GM12878 (cell line): ENCODE measurements around the gene DCAF7. TPM values are rescaled to one million over a fixed set of nuclear protein-coding genes. Genes with fewer than 3 reads are reported as not detected.

ENCODE experiments used
- ATAC-seq: fragments of 200-7000 bp; cut with Tn5 transposase; 3 replicates; pipeline ENCODE4 v1.9.1; 2020; ENCODE audit warnings: mild to moderate bottlenecking, moderate library complexity
- BruUV-seq: library from RNA; stranded (reverse); fragments of 400-500 nt; replicated peaks from 2 replicates; lab custom pipeline; 2021; lab: Mats Ljungman, UMichigan
- CTCF ChIA-PET: fragments of 300-600 bp; sonication (Branson Sonifier 250); formaldehyde crosslinking; extraction: SDS; loops from one replicate; lab custom pipeline; 2021; ENCODE audit warnings: inconsistent platforms; lab: Yijun Ruan, JAX
- POLR2A ChIA-PET: fragments of 350-600 bp; formaldehyde crosslinking; extraction: SDS; loops from one replicate; lab custom pipeline; 2021; ENCODE audit warnings: inconsistent platforms; lab: Charles Lee
- RAD21 ChIA-PET: fragments of 300-600 bp; sonication (Branson Sonifier 250); formaldehyde crosslinking; loops from one replicate; lab custom pipeline; 2023; ENCODE audit warnings: antibody characterized with exemption; ENCODE audit not compliant: unreplicated experiment; lab: Charles Lee
- SMC1A ChIA-PET: fragments of 300-600 bp; sonication (Branson Sonifier 250); formaldehyde crosslinking; loops from one replicate; lab custom pipeline; 2023; ENCODE audit not compliant: unreplicated experiment, uncharacterized antibody; lab: Charles Lee
- DNase-seq: peaks from one replicate; pipeline ENCODE4 v3.0.0-alpha.2; 2011; ENCODE audit warnings: low read depth, low spot score
- FAIRE-seq: peaks from 3 replicates; lab custom pipeline; 2011; peaks lifted over from hg19 to GRCh38; lab: Jason Lieb, UNC
- H2AFZ ChIP-seq: 2 replicates; pipeline ENCODE4 v1.6.0; 2011; ENCODE audit warnings: low read depth, low read length, control low read depth; ENCODE audit not compliant: control insufficient read depth
- H3K27ac ChIP-seq: 2 replicates; pipeline ENCODE4 v1.5.1; 2011; ENCODE audit warnings: control low read depth; ENCODE audit not compliant: control insufficient read depth, insufficient read depth
- H3K27me3 ChIP-seq, 2 experiments: replicated peaks in 1 of 2; 2 replicates each; pipeline versions ENCODE4 v1.6.0 to v1.6.1; 2011; ENCODE audit warnings: low read length in 1 of 2; ENCODE audit not compliant: control insufficient read depth in 2 of 2, insufficient read depth in 2 of 2
- H3K36me3 ChIP-seq, 2 experiments: 2 replicates each; pipeline ENCODE4 v1.5.1; 2011; ENCODE audit warnings: low read length in 1 of 2; ENCODE audit not compliant: control insufficient read depth in 2 of 2, insufficient read depth in 2 of 2
- H3K4me1 ChIP-seq: 2 replicates; pipeline ENCODE4 v1.6.1; 2011; ENCODE audit warnings: mild to moderate bottlenecking, low read length, moderate library complexity, mixed read lengths; ENCODE audit not compliant: control insufficient read depth, insufficient read depth
- H3K4me2 ChIP-seq: 2 replicates; pipeline ENCODE4 v1.6.0; 2011; ENCODE audit warnings: control low read depth; ENCODE audit not compliant: control insufficient read depth, insufficient read depth
- H3K4me3 ChIP-seq: fragments of 200-600 bp; sonication (generic); 2 replicates; pipeline ENCODE4 v1.5.1; 2016
- H3K79me2 ChIP-seq: 2 replicates; pipeline ENCODE4 v1.6.0; 2011; ENCODE audit warnings: low read length; ENCODE audit not compliant: control insufficient read depth, insufficient read depth
- H3K9ac ChIP-seq: 2 replicates; pipeline ENCODE4 v1.8.0; 2011; ENCODE audit warnings: low read length, control low read depth, mixed read lengths; ENCODE audit not compliant: control insufficient read depth, insufficient read depth
- H3K9me3 ChIP-seq: replicated peaks from 3 replicates; pipeline ENCODE4 v1.5.1; 2011; ENCODE audit warnings: mild to moderate bottlenecking, low read length; ENCODE audit not compliant: control insufficient read depth, insufficient read depth
- H4K20me1 ChIP-seq: 2 replicates; pipeline ENCODE4 v1.6.0; 2011; ENCODE audit not compliant: control insufficient read depth, insufficient read depth
- BHLHE40 ChIP-seq, 2 experiments: fragments of 450-650 bp in 1 of 2; IDR thresholded peaks; 2 replicates each; pipeline ENCODE4 v1.6.1; 2011 to 2017; ENCODE audit warnings: low read depth in 2 of 2, borderline replicate concordance in 1 of 2, improper control_type of control experiment in 1 of 2, low read length in 1 of 2, mild to moderate bottlenecking in 1 of 2
- CREM ChIP-seq: IDR thresholded peaks from 2 replicates; pipeline ENCODE4 v1.6.1; 2014; ENCODE audit warnings: antibody characterized with exemption, low read depth
- FOS ChIP-seq: IDR thresholded peaks from 3 replicates; pipeline ENCODE4 v1.6.1; 2011; ENCODE audit warnings: borderline replicate concordance; ENCODE audit not compliant: insufficient read length; ENCODE audit errors: extremely low read depth
- RBBP5 ChIP-seq: fragments of 200-600 bp; sonication (generic); conservative IDR thresholded peaks from 2 replicates; pipeline ENCODE4 v1.6.1; 2016
- RELA ChIP-seq: fragments of 450-650 bp; IDR thresholded peaks from 2 replicates; pipeline ENCODE4 v1.8.0; 2014; ENCODE audit warnings: borderline replicate concordance; ENCODE audit not compliant: partially characterized antibody
- RUNX3 ChIP-seq: IDR thresholded peaks from 2 replicates; pipeline ENCODE4 v1.6.1; 2012; ENCODE audit warnings: low read length, inconsistent platforms
- STAT1 ChIP-seq: fragments of 450-650 bp; conservative IDR thresholded peaks from 2 replicates; pipeline ENCODE4 v1.6.1; 2014; ENCODE audit warnings: antibody characterized with exemption, mild to moderate bottlenecking
- TCF12 ChIP-seq: IDR thresholded peaks from 2 replicates; pipeline ENCODE4 v1.6.1; 2011; ENCODE audit warnings: low read depth, mild to moderate bottlenecking, low read length
- YY1 ChIP-seq: IDR thresholded peaks from 2 replicates; pipeline ENCODE4 v1.6.1; 2011; ENCODE audit warnings: low read depth, mild to moderate bottlenecking, low read length
- ZBTB40 ChIP-seq: fragments of 450-650 bp; IDR thresholded peaks from 2 replicates; pipeline ENCODE4 v1.6.1; 2016; ENCODE audit warnings: mild to moderate bottlenecking, moderate library complexity, borderline replicate concordance
- ZNF207 ChIP-seq: fragments of 450-650 bp; IDR thresholded peaks from 2 replicates; pipeline ENCODE4 v1.6.1; 2014; ENCODE audit warnings: antibody characterized with exemption, mild to moderate bottlenecking, borderline replicate concordance
- WGBS: methylation state at CpG from one replicate; pipeline ENCODE4 v1.1.6; 2016; ENCODE audit warnings: low lambda C conversion rate; ENCODE audit not compliant: insufficient replicate concordance, insufficient coverage; ENCODE audit errors: missing lambda C conversion rate; 5-methylcytosine and 5-hydroxymethylcytosine counted together
- in situ Hi-C: fragments of 300-500 bp; cut with MboI; formaldehyde crosslinking; loops from 9 replicates; pipeline ENCODE4 v1.14.3; 2018; ENCODE audit warnings: mixed read lengths
- intact Hi-C: fragments of 100-400 bp; cut with micrococcal nuclease; formaldehyde crosslinking; loops from one replicate; pipeline ENCODE4 v1.14.2; 2022; ENCODE audit not compliant: unreplicated experiment
- polyA plus RNA-seq, 11 experiments: library from polyadenylated mRNA; depleted of rRNA in 4 of 11; unstranded in 6 of 11; stranded (reverse) in 5 of 11; fragments of >200 nt; fragmentation: Nextera tagmentation in 4 of 11; fragmentation: Illumina TruSeq in 1 of 11; extraction: Ambion mirVana in 4 of 11; extraction: Trizol in 1 of 11; gene quantifications; 1 replicate in 1 of 11; 2 replicates in 10 of 11; pipeline versions ENCODE4 v1.2.1 to v1.2.3, GENCODE V29; 2011 to 2016; ENCODE audit warnings: inconsistent platforms in 2 of 11, missing spikeins in 2 of 11, low read depth in 1 of 11
- total RNA-seq, 4 experiments: library from RNA; depleted of rRNA in 3 of 4; stranded (reverse); fragments of >200 nt in 3 of 4; fragmentation: Illumina TruSeq in 1 of 4; extraction: Trizol in 1 of 4; gene quantifications; 2 replicates each; pipeline versions ENCODE4 v1.2.1 to v1.2.3, GENCODE V29; 2013 to 2021
- TF ChIP-seq, protein P1 (sequence below): fragments of 450-650 bp; IDR thresholded peaks from 2 replicates; pipeline ENCODE4 v1.6.1; 2018; ENCODE audit warnings: borderline replicate concordance, mild to moderate bottlenecking; ENCODE audit not compliant: partially characterized antibody
- TF ChIP-seq, protein P2 (sequence below): fragments of 450-650 bp; IDR thresholded peaks from 2 replicates; pipeline ENCODE4 v1.6.1; 2017; ENCODE audit warnings: mild to moderate bottlenecking, moderate library complexity

Gene DCAF7
- total and polyA plus RNA-seq, 10 of the 15 experiments (the other 5 are each of a cell fraction or from before 2014, with no cell fraction given) = 27.0 to 103 (median 54.5) TPM

- no peak for TF ChIP-seq CREM
- TF ChIP-seq, protein P1, sequence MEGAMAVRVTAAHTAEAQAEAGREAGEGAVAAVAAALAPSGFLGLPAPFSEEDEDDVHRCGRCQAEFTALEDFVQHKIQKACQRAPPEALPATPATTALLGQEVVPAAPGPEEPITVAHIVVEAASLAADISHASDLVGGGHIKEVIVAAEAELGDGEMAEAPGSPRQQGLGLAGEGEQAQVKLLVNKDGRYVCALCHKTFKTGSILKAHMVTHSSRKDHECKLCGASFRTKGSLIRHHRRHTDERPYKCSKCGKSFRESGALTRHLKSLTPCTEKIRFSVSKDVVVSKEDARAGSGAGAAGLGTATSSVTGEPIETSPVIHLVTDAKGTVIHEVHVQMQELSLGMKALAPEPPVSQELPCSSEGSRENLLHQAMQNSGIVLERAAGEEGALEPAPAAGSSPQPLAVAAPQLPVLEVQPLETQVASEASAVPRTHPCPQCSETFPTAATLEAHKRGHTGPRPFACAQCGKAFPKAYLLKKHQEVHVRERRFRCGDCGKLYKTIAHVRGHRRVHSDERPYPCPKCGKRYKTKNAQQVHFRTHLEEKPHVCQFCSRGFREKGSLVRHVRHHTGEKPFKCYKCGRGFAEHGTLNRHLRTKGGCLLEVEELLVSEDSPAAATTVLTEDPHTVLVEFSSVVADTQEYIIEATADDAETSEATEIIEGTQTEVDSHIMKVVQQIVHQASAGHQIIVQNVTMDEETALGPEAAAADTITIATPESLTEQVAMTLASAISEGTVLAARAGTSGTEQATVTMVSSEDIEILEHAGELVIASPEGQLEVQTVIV = no peak
- no peak for TF ChIP-seq RUNX3
- no peak for TF ChIP-seq FOS
Measured at GRCh38 chr17:63505341-63505740, 44.9 kb upstream of the DCAF7 start (continued).

GRCh38 chr17:63506627-63507026, 43.6 kb upstream of the DCAF7 start:
- H3K79me2 ChIP-seq = no peaks in the 10 kb centered on the region
- intact Hi-C loops (no loop called here), in situ Hi-C loops (no loop called here)
- DNase-seq (no peak), FAIRE-seq (no peak), ATAC-seq (no peak)
- H3K9ac ChIP-seq = no peak overlapping the region
- H3K27me3 ChIP-seq = peaks cover 0 to 2% of the 10 kb centered on the region in 2 experiments; a peak in 1 of 4 replicates
- no peaks in the 10 kb centered on the region for H4K20me1 ChIP-seq
- no peak overlapping the region for H2AFZ ChIP-seq
- H3K4me3 ChIP-seq = no peak overlapping the region
- H3K27ac ChIP-seq = no peak overlapping the region
- ChIA-PET RAD21 (interaction anchor here (0.5 kb wide), 1 partner anchor 95 kb away, joined by 3 read pairs; no protein-coding TSS in a partner anchor), SMC1A (no interaction called here), POLR2A (no interaction called here), CTCF (no interaction called here)
- 58% methylated on average over 3 of the region's 3 CpGs for WGBS
- no peak overlapping the region for H3K4me2 ChIP-seq
- H3K4me1 ChIP-seq = no peaks in the 10 kb centered on the region
- BruUV-seq = no TSS peak
- no peaks in the 10 kb centered on the region; the same call in 2 of the 3 replicates for H3K9me3 ChIP-seq
- no peaks in the 10 kb centered on the region for H3K36me3 ChIP-seq
- TF ChIP-seq RELA (no peak), TCF12 (no peak), YY1 (no peak), BHLHE40 (IDR thresholded peaks at IDR 0.05; ENCODE audit: borderline replicate concordance in 1 of 2, low read depth in 2 of 2, low read length in 1 of 2) (no peak), STAT1 (no peak), ZBTB40 (no peak), ZNF207 (no peak), RBBP5 (no peak), CREM (no peak)
- TF ChIP-seq, protein P2, sequence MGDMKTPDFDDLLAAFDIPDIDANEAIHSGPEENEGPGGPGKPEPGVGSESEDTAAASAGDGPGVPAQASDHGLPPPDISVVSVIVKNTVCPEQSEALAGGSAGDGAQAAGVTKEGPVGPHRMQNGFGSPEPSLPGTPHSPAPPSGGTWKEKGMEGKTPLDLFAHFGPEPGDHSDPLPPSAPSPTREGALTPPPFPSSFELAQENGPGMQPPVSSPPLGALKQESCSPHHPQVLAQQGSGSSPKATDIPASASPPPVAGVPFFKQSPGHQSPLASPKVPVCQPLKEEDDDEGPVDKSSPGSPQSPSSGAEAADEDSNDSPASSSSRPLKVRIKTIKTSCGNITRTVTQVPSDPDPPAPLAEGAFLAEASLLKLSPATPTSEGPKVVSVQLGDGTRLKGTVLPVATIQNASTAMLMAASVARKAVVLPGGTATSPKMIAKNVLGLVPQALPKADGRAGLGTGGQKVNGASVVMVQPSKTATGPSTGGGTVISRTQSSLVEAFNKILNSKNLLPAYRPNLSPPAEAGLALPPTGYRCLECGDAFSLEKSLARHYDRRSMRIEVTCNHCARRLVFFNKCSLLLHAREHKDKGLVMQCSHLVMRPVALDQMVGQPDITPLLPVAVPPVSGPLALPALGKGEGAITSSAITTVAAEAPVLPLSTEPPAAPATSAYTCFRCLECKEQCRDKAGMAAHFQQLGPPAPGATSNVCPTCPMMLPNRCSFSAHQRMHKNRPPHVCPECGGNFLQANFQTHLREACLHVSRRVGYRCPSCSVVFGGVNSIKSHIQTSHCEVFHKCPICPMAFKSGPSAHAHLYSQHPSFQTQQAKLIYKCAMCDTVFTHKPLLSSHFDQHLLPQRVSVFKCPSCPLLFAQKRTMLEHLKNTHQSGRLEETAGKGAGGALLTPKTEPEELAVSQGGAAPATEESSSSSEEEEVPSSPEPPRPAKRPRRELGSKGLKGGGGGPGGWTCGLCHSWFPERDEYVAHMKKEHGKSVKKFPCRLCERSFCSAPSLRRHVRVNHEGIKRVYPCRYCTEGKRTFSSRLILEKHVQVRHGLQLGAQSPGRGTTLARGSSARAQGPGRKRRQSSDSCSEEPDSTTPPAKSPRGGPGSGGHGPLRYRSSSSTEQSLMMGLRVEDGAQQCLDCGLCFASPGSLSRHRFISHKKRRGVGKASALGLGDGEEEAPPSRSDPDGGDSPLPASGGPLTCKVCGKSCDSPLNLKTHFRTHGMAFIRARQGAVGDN = no peak
